ENCODE data around the gene ODAD4.
"Not testable (repeated sequence)": the region's sequence is repeated elsewhere in the genome, so short reads cannot be mapped to it uniquely, and the experiment has no call there.

ODAD4 gene

GRCh38 chr17:41913798-41914197, 16.6 kb upstream of the ODAD4 start:
- DNase-seq (ENCODE audit: low read depth in 3 of 3), result no peak

- no peak for DNase-seq (ENCODE audit: low read depth in 3 of 3)
Observed at GRCh38 chr17:41914358-41914766, 16.1 kb upstream of the ODAD4 start.

GRCh38 chr17:41915020-41915419, 15.4 kb upstream of the ODAD4 start:
- DNase-seq (ENCODE audit: low read depth in 3 of 3), result no peak

GRCh38 chr17:41915566-41915965, 14.9 kb upstream of the ODAD4 start:
- no peak for DNase-seq (ENCODE audit: low read depth in 3 of 3)

- no peak for DNase-seq (ENCODE audit: low read depth in 3 of 3)
Observed at GRCh38 chr17:41917192-41917591, 13.2 kb upstream of the ODAD4 start.

GRCh38 chr17:41917679-41918313, 12.6 kb upstream of the ODAD4 start:
- peak in 1 of 3 donors; percentile 4 for DNase-seq (ENCODE audit: low read depth in 3 of 3)

- DNase-seq (ENCODE audit: low read depth in 3 of 3), result peak; percentile 91 to 94 (median 92)
Observed at GRCh38 chr17:41918314-41919164, 11.9 kb upstream of the ODAD4 start, which contains the start of gene ACLY. Gene ACLY (minus strand): TSS chr17:41918951. CDS start chr17:41913873, 5,078 bp downstream.

GRCh38 chr17:41919165-41919817, 11.1 kb upstream of the ODAD4 start:
- DNase-seq (ENCODE audit: low read depth in 3 of 3), result no peak

GRCh38 chr17:41919840-41920579, 10.4 kb upstream of the ODAD4 start:
- no peak for DNase-seq (ENCODE audit: low read depth in 3 of 3)

GRCh38 chr17:41920580-41920955, 9.8 kb upstream of the ODAD4 start:
- DNase-seq (ENCODE audit: low read depth in 3 of 3), result no peak

GRCh38 chr17:41925991-41926590, 4.3 kb upstream of the ODAD4 start:
- no peak for DNase-seq (ENCODE audit: low read depth in 3 of 3)

- DNase-seq (ENCODE audit: low read depth in 3 of 3), result no peak
Observed at GRCh38 chr17:41928693-41929251, 1.6 kb upstream of the ODAD4 start.

- DNase-seq (ENCODE audit: low read depth in 3 of 3), result not testable (repeated sequence)
Observed at GRCh38 chr17:41930833-41931156, 378 bp downstream of the ODAD4 start.

GRCh38 chr17:41931715-41932114, 1.3 kb downstream of the ODAD4 start:
- DNase-seq (ENCODE audit: low read depth in 3 of 3), result not testable (repeated sequence)

GRCh38 chr17:41932816-41933389, 2.5 kb downstream of the ODAD4 start:
- no peak for DNase-seq (ENCODE audit: low read depth in 3 of 3)

- no peak for DNase-seq (ENCODE audit: low read depth in 3 of 3)
Observed at GRCh38 chr17:41935641-41936040, 5.2 kb downstream of the ODAD4 start.

- no peak for DNase-seq (ENCODE audit: low read depth in 3 of 3)
Observed at GRCh38 chr17:41937970-41938954, 7.8 kb downstream of the ODAD4 start.

- no peak for DNase-seq (ENCODE audit: low read depth in 3 of 3)
Observed at GRCh38 chr17:41939044-41939692, 8.8 kb downstream of the ODAD4 start.

- no peak for DNase-seq (ENCODE audit: low read depth in 3 of 3)
Observed at GRCh38 chr17:41939693-41940090, 9.3 kb downstream of the ODAD4 start.

Measured in stimulated activated CD4-positive, alpha-beta T cell treated with anti-CD3 and anti-CD28 coated beads, TNF-alpha, amount 100 ng/mL, for 48 hours (primary cell).